Ascending aorta (tissue), 2 donors: ENCODE measurements around the gene INPP5E. TPM values are rescaled to one million over a fixed set of nuclear protein-coding genes. Genes with fewer than 3 reads are reported as not detected.

Experiments
- DNase-seq, 2 donors: peaks; one replicate each; pipeline ENCODE4 v3.0.0-alpha.2; 2019; ENCODE audit warnings: low spot score in 2 of 2
- H3K27ac ChIP-seq, 2 donors: fragments of 200-600 bp; sonication (generic); one replicate each; pipeline ENCODE4 v1.5.1; 2016 to 2017; ENCODE audit warnings: mild to moderate bottlenecking in 1 of 2
- H3K27me3 ChIP-seq: fragments of 200-600 bp; sonication (generic); one replicate; pipeline ENCODE4 v1.5.1; 2017
- H3K36me3 ChIP-seq, 2 donors: fragments of 200-600 bp; sonication (generic); one replicate each; pipeline ENCODE4 v1.5.1; 2016
- H3K4me1 ChIP-seq, 2 donors: fragments of 200-600 bp; sonication (generic); one replicate each; pipeline ENCODE4 v1.5.1; 2016 to 2017; ENCODE audit warnings: mild to moderate bottlenecking in 1 of 2
- H3K4me3 ChIP-seq, 2 donors: fragments of 200-600 bp; sonication (generic); one replicate each; pipeline ENCODE4 v1.5.1; 2016 to 2017; ENCODE audit warnings: mild to moderate bottlenecking in 1 of 2
- H3K9me3 ChIP-seq, 2 donors: fragments of 200-600 bp; sonication (generic); one replicate each; pipeline ENCODE4 v1.5.1; 2016
- CTCF ChIP-seq, 3 experiments: fragments of 200-600 bp in 2 of 3; fragments of 450-650 bp in 1 of 3; sonication (generic) in 2 of 3; IDR thresholded peaks; one replicate each; pipeline ENCODE4 v1.5.1; 2016 to 2019; ENCODE audit warnings: antibody characterized with exemption in 3 of 3, mild to moderate bottlenecking in 1 of 3, moderate library complexity in 1 of 3
- intact Hi-C: fragments of 100-400 bp; cut with DNase I; formaldehyde crosslinking; loops from one replicate; pipeline ENCODE4 v1.15.1; 2023
- total RNA-seq: library from RNA; depleted of rRNA; stranded (reverse); fragments of >200 nt; gene quantifications from one replicate; pipeline ENCODE4 v1.1.0, GENCODE V29; 2016

Gene INPP5E
- total RNA-seq, 1 donor from 2014 or later = 20.2 TPM

DNA sequence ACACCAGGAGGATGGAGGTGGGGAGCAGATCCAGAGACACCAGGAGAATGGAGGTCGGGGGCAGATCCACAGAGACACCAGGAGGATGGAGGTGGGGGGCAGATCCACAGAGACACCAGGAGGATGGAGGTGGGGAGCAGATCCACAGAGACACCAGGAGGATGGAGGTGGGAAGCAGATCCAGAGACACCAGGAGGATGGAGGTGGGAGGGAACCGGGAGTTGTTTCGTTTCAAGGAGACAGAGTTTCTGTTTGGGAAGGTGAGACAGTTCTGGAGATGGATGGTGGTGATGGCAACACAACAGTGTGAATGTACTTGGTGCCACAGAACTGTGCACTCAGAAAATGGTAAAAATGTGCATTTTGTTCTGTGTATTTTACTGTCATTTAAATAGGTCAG is 9.0 kb upstream of the INPP5E start:
- Histone ChIP-seq H3K27ac (no peak overlapping the region), H3K4me3 (no peak overlapping the region), H3K36me3 (peaks cover 81 to 98% of the 10 kb centered on the region in 2 donors), H3K27me3 (no peaks in the 10 kb centered on the region), H3K4me1 (no peaks in the 10 kb centered on the region), H3K9me3 (no peaks in the 10 kb centered on the region)
- no peak for DNase-seq
- intact Hi-C loops = no loop called here
- no peak for TF ChIP-seq CTCF (IDR thresholded peaks at IDR 0.05)

GRCh38 chr9:136447173-136447778 is 7.6 kb upstream of the INPP5E start:
- DNase-seq = no peak
- Histone ChIP-seq H3K4me1 (no peaks in the 10 kb centered on the region), H3K9me3 (no peaks in the 10 kb centered on the region), H3K27me3 (no peaks in the 10 kb centered on the region), H3K36me3 (peaks cover 92 to 98% of the 10 kb centered on the region in 2 donors), H3K4me3 (no peak overlapping the region), H3K27ac (no peak overlapping the region)
- TF ChIP-seq CTCF (IDR thresholded peaks at IDR 0.05) = no peak
- intact Hi-C loops = no loop called here

DNA sequence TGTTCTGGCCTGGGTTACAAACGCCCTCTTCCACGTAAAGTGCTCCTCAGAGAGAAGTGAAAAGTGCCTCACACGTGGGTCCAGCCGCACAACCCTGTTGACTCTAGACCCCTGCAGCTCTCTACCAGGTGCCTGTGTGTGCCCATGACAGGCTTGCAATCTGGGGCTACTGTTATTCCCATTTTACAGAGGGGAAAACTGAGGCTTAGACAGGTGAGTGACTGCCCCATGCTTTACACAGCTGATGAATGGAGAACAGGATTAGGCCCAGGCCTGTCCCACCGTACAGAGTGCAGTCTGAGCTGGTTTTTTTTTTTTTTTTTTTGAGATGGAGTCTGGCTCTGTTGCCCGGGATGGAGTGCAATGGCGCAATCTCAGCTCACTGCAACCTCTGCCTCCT is 6.2 kb upstream of the INPP5E start:
- no peaks in the 10 kb centered on the region for H3K9me3 ChIP-seq

GRCh38 chr9:136444102-136444501 is 4.5 kb upstream of the INPP5E start:
- no peak overlapping the region for H3K27ac ChIP-seq
- peaks cover 81 to 86% of the 10 kb centered on the region in 2 donors for H3K36me3 ChIP-seq
- no peaks in the 10 kb centered on the region for H3K27me3 ChIP-seq
- no peaks in the 10 kb centered on the region for H3K9me3 ChIP-seq
- H3K4me1 ChIP-seq = peaks cover 2 to 4% of the 10 kb centered on the region in 2 donors
- DNase-seq = no peak
- TF ChIP-seq CTCF (IDR thresholded peaks at IDR 0.05) = no peak
- intact Hi-C loops = no loop called here
- no peak overlapping the region for H3K4me3 ChIP-seq

More for the DNA sequence above, 6.2 kb upstream of the INPP5E start:
- Histone ChIP-seq H3K27ac (no peak overlapping the region), H3K4me3 (no peak overlapping the region), H3K36me3 (peaks cover 89 to 98% of the 10 kb centered on the region in 2 donors), H3K4me1 (no peaks in the 10 kb centered on the region), H3K27me3 (no peaks in the 10 kb centered on the region)
- TF ChIP-seq CTCF (IDR thresholded peaks at IDR 0.05) = no peak
- no peak for DNase-seq
- intact Hi-C loops = no loop called here

- peaks cover 2 to 4% of the 10 kb centered on the region in 2 donors for H3K4me1 ChIP-seq
- no peak for DNase-seq
- H3K36me3 ChIP-seq = peaks cover 77 to 82% of the 10 kb centered on the region in 2 donors
- intact Hi-C loops = no loop called here
- no peak for TF ChIP-seq CTCF (IDR thresholded peaks at IDR 0.05)
- H3K27me3 ChIP-seq = no peaks in the 10 kb centered on the region
- H3K9me3 ChIP-seq = no peaks in the 10 kb centered on the region
- H3K4me3 ChIP-seq = no peak overlapping the region
- H3K27ac ChIP-seq = no peak overlapping the region
Observed at GRCh38 chr9:136443687-136444086, 4.0 kb upstream of the INPP5E start.

GRCh38 chr9:136443087-136443486 is 3.4 kb upstream of the INPP5E start:
- Histone ChIP-seq H3K36me3 (peaks cover 71 to 76% of the 10 kb centered on the region in 2 donors), H3K9me3 (no peaks in the 10 kb centered on the region)
- intact Hi-C loops = no loop called here

More at GRCh38 chr9:136443087-136443486, 3.4 kb upstream of the INPP5E start:
- TF ChIP-seq CTCF (IDR thresholded peaks at IDR 0.05) = no peak
- Histone ChIP-seq H3K27ac (no peak overlapping the region), H3K27me3 (no peaks in the 10 kb centered on the region), H3K4me3 (no peak overlapping the region), H3K4me1 (peaks cover 5 to 8% of the 10 kb centered on the region in 2 donors)
- no peak for DNase-seq
